ENCODE data around the gene MEPCE.

The MEPCE gene

DNA sequence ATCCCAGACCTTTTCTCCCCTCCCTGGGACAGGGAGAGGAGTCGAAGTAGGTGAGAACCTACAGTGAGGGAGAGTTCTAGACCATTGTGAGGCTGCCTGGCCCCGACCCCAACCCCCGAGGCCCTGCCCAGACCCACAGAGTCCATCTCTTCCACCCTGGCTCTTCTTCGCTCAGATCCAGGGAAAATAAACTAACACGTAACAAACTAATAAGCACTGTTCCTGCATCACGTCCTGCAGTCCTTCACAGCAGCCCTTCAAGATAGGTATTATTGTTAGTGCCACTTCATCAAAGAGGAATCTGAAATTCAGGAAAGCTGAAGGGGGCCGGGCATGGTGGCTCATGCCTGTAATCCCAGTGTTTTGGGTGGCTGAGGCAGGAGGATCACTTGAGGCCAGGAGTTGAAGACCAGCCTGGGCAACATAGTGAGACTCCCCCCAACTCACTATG lies 34.6 kb downstream of the MEPCE start, which contains the start of gene SPACDR:
TSS of gene SPACDR (minus strand) at position 51 of the 451 bp plus-strand sequence. CDS start 235 bp downstream, outside the sequence.
- DNase-seq (ENCODE audit: low read depth, low spot score), result no peak

DNA sequence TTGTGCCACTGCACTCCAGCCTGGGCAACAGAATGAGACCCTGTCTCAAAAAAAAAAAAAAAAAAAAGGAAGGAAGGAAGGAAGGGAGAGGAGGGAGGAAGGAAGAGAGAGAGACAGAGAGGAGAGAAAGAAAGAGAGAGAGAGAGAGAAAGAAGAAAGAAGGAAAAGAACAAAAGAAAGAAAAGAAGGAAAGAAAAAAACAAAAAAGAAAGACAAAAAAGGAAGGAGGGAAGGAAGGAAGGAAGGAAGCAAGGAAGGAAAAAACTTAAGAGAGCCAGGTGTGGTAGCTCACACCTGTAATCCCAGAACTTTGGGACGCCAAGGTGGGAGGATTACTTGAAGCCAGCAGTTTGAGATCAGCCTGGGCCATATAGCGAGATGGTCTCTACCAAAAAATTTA lies 35.2 kb downstream of the MEPCE start:
- no peak for DNase-seq (ENCODE audit: low read depth, low spot score)

DNA sequence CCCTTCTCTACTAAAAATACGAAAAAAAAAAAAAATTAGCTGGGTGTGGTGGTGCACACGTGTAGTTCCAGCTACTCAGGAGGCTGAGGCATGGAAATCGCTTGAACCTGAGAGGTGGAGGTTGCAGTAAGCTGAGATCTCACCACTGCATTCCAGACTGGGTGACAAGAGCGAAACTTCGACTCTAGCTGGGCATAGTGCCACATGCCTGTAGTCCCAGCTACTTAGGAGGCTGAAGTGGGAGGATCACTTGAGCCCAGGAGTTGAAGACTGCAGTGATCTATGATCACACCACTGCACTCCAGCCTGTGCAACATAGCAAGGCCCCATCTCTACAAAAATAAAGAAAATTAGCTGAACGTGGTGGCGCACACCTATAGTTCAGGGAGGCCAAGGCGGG lies 35.7 kb downstream of the MEPCE start:
- DNase-seq (ENCODE audit: low read depth, low spot score), result no peak

DNA sequence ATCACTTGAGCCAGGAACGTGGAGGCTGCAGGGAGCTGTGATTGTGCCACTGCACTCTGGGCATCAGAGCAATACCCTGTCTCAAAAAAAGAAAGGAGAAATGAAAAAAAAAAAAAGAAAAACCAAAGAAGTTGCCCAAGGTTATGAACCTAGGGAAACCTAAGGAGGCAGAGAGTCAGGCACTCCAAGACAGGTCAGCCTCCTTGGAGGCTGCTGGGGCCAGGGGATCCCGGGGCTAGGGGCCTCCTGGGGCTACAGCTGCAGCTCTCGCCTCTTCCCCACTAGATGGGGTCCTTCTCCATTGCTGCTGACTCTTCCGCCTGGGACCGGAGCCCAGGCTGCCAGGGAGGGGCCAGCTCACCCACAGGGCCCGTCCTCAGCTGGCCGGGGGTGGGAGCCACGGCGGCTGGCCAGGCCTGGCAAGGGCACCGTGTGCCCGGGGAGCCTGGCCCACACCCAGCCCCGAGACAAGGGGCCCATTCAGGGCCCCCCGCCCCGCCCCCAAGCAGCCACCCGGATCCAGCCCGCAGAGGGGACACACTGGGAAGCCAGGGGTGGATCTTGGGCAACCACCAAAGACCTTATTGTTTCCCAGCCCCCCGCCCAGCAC lies 36.2 kb downstream of the MEPCE start:
- peak; percentile 54 for DNase-seq (ENCODE audit: low read depth, low spot score)

DNA sequence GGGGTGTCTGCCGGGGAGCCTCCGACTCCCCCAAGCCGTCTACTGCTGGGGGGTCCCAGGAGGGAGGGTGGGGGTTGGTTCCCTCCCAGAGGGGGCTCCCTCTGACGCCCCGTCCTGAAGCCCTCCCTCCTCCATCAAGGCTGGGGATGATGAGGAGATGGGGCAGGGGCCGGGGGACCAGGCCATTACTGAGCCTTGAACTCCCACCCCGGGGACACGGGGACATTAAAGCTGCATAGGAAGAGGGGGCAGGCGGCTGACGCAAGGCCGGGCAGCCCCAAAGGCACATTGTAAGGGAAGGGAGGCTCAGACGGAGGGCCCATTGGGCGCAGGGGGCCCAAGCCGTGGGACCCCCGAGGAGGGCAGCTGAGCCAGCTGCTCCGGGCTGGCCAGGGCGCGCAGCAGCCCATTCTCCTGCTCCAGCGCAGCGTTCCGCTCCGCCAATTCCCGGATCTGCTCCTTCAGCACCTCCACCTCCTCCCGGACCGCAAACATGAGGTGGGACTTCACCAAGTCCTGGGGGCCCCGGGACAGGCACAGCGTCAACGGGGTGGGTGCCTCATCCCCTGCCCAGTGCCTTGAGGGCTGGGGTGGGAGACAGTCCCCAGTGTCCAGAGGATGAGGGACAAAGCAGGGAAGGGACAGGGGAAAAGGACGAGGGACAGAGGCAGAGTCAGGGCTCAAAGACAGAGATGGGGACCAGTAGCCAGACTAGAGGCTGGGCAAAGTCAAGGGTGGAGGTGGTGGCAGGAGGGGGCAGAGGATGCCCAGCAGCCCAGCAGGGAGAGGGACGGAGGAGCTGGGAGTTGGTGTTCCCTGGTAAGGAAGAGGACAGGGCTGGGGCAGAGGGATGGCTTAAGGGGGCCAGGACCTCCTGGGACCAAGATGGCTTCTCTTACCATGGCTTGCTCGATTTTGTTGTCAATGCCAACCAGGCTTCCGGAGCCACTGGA lies 37.3 kb downstream of the MEPCE start:
- DNase-seq (ENCODE audit: low read depth, low spot score), result no peak

DNA sequence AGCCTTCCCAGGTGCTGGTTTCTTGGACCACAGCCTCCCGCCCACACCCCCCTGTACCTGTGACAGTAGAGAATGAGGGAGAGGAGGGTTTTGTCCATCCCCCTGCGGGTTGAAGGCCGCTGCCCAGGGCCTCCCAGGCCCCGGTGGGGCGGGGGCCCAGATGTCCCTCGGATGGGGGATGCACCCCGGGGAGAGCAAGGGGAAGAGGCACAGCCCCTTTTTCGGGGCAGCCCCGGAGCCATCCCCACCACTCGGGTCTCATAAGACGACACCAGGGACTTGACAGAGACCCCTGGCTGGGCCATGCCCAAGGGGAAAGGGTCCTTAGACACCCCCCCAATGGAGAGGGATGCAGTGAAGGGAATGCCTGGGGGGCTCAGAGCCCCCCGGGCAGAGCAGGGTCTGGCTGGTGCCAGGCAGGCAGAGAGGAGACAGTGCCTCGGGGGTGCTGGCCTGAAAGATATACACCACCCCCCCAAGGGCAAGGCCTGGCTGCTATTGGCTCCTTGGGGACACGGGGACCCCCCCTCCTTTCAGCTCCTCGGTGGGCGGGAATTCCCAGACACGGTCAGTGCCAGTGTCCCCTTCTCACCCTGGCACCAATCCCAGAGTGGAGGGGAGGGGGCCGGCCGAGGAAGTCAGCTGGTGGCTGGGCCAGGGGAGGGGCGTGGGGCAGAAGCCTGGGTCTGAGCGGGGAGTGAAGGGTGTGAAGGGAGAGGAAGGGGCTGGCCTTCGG lies 38.2 kb downstream of the MEPCE start:
- no peak for DNase-seq (ENCODE audit: low read depth, low spot score)

DNA sequence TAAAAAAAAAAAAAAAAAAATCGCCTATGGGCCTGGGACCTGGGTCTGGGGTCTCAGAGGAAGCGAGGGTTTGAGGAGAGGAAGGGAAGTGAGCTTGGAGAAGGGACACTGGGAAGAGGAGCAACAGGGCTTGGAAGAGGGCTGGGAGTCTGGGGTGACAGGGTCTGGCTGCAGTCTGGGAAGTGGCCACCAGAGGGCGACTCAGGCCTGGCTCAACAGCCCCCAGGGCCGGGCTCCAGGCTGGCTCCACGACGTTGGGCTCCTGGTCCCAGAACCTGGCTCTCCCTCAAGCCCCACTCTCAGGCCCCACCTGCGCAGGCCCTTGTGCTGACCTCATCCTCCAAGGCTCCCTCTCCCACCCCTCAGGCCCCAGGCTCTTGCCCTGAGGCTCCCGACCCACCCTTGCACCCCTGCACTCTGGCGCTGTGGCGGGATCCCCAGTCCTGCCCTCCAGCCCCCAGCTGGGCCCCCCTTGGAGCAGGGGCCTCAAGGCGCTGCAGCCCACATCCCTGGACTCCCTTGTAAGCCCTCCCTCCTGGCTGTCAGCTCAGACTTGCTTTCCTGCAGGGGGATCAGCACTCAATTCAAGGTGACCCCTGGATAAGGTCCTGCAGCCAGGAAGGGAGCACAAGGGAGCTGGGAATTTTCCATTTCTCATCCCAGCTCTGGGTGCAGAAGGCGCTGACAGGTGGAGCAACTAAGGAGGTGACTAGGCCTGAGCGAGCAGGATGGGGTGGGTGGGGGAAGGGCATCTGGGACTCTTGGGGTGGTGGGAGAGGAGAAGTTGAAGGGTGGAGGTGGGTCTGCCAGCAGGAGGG lies 39.8 kb downstream of the MEPCE start:
- DNase-seq (ENCODE audit: low read depth, low spot score), result no peak

DNA sequence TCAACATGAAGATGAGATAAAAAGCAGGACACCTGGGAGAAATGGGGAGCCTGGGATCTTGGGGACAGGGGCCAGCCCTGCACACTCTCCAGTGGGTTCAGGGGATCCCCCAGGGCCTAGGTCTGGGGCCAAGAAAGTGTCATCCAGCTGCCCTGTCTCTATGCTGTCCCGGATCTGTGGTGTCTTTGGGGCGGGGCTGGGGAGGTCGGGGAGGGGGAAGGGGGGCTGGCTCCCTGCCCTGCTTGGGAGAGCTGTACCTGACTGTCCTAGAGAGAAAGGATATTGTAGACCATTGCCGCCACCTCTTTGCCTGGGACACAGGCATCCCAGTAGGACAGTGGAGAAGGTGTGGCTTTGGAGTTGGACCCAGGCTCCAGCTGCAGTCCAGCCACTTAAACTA lies 41.4 kb downstream of the MEPCE start:
- DNase-seq (ENCODE audit: low read depth, low spot score), result no peak

DNA sequence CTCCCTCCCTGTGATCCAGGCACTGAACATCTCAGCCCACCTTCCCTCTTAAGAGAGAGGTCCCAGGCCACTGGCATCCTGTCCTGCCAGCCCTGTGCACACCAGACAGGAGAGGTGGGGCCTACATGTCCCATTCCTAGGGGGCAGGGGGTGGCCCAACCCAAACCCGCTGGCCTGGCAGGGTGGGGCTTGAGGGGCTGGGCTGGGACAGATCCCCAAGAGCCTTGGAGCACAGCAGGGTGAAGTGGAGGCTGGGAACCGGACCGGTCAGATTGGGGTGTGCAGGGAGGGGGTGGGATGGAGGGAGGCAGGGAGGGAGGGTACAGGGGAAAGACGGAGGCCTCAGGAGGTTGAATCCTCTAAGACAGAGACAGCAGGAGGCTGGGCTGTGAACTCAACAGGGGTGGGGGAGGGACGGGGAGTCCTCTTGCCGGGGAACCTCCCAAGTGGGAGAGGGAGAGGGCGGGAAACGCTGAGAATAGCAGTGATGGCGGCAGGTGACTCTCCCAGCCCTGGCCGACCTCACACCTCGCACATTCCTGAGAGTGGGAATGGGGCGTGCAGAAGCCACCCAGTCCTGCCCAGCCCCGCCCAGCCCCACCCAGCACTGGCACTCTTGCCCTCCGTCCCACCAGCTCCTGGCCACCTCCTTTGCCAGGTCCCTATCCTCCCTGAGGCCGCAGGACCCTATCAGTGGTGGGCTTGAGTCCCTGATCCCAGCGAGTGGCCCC lies 42.7 kb downstream of the MEPCE start:
- DNase-seq (ENCODE audit: low read depth, low spot score), result no peak

DNA sequence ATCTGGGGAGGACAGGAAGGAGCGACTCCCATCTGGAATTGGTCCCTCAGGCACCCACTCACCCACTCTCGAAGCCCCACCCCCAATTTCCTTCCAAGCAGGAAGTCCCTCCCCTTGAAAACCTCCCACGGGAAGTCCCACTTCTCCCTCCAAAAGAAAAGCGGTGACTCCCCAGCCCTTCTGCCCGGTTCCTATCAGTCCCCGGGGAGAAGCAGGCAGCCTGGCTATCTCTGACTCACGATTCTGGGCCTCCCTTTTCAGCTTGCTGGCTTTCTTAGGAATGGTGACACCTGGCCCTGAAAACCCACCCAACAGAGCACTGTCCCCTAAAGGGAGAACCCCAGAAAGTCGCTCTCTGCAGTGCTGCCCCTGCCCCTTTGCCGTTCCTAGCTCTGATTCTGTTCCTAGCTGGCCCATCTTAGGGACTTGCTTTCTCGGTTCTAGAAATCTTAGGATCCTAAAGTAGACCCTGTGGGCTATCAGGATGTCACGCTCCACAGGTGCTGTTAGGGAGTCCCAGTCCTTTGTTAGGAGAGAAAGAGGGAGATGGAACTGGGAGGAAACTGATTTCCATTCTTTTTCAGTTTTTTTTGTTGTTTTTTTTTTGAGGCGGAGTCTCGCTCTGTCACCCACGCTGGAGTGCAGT lies 43.3 kb downstream of the MEPCE start:
- no peak for DNase-seq (ENCODE audit: low read depth, low spot score)

DNA sequence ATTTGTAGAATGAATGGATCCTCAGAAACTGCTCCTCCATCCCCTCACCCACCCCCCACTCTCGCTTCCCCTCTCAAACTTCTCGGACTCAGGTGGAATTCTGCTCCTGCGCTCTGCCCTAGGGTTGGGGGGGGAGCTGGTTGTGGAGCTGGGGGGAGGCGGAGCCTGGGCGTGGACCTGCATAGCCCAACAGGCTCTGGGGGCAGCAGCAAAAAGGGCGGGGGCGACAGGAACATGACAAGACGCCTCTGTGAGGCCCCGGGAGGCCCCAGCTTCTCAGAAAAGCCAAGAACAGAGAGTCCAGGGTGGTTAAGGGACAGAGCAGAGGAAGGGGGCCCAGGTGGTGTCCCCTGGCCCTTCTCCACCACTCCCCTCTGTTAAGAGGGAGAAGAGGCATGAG lies 45.9 kb downstream of the MEPCE start:
- no peak for DNase-seq (ENCODE audit: low read depth, low spot score)

DNA sequence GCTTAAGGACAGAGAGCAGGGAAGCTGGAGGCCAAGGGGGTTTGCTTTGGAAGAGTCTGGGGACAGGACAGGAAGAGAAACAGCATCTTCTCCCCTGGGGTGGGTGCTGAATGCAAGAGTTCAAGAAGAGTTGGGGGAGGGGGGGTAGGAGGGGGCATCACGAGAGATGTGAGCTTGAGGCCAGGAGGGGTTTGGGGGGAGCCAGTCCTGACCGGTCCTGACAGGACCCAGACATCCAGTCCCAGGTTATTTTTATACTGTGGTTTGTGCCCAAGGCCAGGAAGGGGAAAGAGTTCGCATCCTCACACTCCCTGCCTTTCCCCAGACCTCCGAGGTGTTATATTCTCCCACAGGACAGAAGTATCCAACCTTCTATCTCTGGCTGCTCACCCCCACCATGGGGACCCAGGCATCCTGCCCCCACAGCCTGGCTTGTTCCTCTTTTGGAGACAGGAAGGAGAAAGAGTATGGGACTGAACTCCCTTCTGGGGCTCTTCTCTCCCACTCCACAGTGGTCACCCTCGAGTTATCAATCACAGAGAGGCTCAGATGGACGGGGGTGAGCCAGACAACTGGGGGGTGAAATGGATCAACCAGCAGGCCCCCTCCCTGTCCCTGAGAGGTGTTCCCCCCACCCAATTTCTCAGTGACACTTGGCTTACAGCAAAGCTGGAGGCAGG lies 46.6 kb downstream of the MEPCE start:
- DNase-seq (ENCODE audit: low read depth, low spot score), result no peak

DNA sequence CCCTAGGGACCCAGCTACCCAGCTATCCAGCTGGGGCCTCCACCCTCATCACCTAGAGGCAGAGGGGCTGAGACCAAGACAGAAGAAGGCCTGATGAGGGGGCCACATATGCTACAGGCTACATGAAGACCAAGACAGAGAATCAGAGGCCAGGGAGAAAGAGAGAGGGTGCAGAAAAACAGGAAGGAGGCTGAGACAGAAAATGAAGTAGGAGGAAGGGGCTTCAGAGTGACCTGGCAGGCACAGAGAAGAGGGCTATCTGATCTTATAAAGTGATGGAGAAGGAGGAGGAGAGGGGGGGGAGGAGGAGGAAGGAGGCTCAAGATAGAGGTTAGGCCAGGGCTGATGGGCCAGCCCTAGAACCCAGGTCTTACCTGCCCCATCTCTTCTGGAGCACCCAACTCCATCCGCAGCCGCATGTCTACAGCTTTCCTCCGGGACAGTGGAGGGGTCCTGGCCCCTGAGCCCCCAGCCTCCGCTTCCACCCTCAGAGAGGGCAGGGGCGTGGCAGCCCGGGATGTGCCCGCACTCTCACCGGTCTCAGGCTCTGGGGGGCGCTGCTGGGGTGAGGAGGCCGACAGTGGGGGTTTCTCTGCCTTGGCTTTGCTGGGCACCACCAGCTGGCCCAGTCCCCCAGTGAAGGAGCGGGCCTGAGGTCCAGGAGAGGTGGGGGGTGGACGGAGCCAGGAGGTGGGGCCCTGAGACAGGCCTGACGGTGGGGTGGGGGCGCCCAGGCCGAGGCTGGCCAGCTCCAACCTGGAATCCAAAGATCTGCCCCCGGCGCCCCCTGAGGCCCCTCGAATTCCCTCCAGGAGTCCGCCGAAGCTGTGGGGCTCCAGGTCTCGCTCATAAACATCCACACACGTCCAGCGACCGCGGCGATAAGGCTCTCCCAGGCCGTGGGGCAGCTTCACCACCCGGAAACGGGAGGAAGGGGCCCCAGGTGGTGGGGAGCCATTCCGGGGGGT lies 47.6 kb downstream of the MEPCE start:
- no peak for DNase-seq (ENCODE audit: low read depth, low spot score)

DNA sequence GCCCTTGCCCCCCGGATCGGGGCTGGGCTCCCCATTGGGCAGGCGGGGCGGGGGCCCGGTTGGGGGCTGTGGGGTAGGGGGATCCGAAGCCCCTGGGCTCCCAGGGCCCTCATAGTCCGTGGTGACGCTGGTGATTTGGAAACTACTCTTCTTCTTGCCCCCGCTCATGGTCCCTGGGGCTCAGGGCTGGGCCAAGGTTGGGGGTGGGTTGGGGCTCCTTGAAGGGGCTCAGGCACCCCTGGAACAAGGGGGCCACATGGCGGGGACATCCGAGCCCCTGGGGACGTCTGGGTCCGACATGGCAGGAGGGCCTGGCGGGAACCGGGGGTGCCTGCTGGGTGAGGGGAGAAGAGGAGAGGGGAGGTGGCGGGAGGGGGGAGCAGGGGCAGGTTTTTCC lies 48.2 kb downstream of the MEPCE start:
- DNase-seq (ENCODE audit: low read depth, low spot score), result no peak

DNA sequence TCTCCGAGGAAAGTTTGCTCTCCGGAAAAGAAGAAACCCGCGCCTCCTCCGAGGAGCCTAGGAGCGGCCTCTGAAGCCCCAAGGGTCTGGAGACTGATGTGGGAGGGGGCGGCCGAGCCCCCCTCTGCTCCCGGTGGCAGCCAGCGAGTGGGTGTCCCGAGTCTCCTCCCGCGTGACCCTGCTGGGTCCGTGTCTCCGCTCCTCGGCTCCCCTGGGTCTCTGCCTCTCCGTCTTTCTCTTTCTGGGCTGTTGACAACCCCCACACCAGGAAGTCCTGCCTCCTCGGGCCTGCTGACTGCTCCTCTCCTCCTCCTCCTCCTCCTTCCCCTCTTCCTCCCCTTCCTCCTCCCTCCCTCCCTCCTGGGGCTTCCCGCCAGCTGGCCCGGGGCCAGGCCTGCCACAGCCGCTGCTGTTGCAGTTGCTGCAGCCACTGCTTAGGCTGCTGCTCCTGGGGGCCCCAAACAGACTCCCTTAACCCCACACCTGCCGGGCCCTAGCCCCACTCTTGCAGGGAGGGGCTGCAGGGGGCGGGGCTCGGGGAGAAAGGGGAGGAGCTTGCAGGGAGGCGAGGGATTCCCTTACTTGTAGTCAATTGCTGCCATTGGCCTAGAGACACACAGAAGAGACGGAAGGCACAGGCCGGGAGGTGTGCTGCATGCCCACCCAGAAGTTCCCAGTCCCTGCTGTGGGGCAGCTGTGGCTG lies 49.5 kb downstream of the MEPCE start, which contains the start of gene TSC22D4:
TSS of gene TSC22D4 (minus strand) at position 257 of the 703 bp plus-strand sequence. CDS start 1,176 bp downstream, outside the sequence.
- DNase-seq (ENCODE audit: low read depth, low spot score), result peak; percentile 79

DNA sequence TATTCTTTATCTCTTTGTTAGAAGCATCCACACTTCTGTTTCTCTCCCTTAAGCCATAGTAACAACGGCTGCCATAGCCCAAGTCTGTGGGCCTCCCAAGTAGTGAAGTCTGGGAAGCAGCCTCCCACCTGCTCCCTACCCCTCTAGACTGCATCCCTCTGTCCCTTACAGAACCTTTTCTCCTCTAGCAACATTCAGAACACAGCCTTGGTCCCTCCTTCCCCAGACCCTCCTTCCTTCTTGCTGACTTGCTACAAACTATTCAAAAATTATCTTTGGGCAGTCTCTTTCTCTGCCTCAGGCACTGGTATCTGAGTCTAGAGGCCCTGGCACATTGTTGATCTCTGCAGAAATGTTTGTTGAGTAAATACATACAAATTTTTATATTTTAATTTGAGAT lies 51.8 kb downstream of the MEPCE start:
- DNase-seq (ENCODE audit: low read depth, low spot score), result no peak

DNA sequence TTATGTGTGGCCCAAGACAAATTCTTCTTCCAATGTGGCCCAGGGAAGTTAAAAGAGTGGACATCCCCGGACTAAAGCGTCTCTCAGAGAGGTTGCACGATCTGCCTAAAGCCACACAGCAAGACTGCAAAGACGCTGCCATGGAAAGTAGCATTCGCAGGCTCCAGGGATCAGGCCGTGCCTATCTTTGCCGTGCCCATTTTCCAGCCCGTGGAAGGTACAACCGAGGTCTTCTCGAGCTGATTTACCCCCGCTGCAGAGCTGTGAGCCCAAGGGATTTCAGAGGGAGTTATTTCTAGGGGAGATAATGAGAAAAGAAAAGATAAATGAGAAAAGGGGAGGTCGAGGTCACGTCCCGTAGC lies 53.1 kb downstream of the MEPCE start:
- DNase-seq (ENCODE audit: low read depth, low spot score), result no peak

Measured in smooth muscle cell of the brain vasculature (primary cell).